Astrocyte (in vitro differentiated cells and primary cell): ENCODE results near the gene SHISA7. TPM values are rescaled to one million over a fixed set of nuclear protein-coding genes. Genes with fewer than 3 reads are reported as not detected.
"Not testable (repeated sequence)": the region's sequence is repeated elsewhere in the genome, so short reads cannot be mapped to it uniquely, and the experiment has no call there.

ENCODE experiments used
- DNase-seq: peaks from one replicate; pipeline ENCODE4 v3.0.0-alpha.2; 2010; ENCODE audit warnings: low read depth
- FAIRE-seq: peaks from 2 replicates; lab custom pipeline; 2011; peaks lifted over from hg19 to GRCh38; lab: Jason Lieb, UNC
- H2AFZ ChIP-seq: 2 replicates; pipeline ENCODE4 v1.6.0; 2012; ENCODE audit warnings: low read depth, low read length, inconsistent platforms
- H3K27ac ChIP-seq: 2 replicates; pipeline ENCODE4 v1.5.1; 2011; ENCODE audit warnings: low read depth, low read length, inconsistent platforms
- H3K27me3 ChIP-seq: 2 replicates; pipeline ENCODE4 v1.6.0; 2011; ENCODE audit warnings: low read length, inconsistent platforms; ENCODE audit not compliant: insufficient read depth
- H3K36me3 ChIP-seq: 2 replicates; pipeline ENCODE4 v1.5.1; 2011; ENCODE audit warnings: low read length, inconsistent platforms; ENCODE audit not compliant: insufficient read depth
- H3K4me1 ChIP-seq: 2 replicates; pipeline ENCODE4 v1.5.1; 2011; ENCODE audit warnings: low read length, inconsistent platforms; ENCODE audit not compliant: insufficient read depth
- H3K4me2 ChIP-seq: 2 replicates; pipeline ENCODE4 v1.6.0; 2012; ENCODE audit warnings: low read length, inconsistent platforms
- H3K4me3 ChIP-seq: 2 replicates; pipeline ENCODE4 v1.5.1; 2011; ENCODE audit warnings: low read depth, mild to moderate bottlenecking, low read length, inconsistent platforms; ENCODE audit not compliant: insufficient read depth
- H3K79me2 ChIP-seq: 2 replicates; pipeline ENCODE4 v1.6.0; 2012; ENCODE audit warnings: mild to moderate bottlenecking, low read length, inconsistent platforms; ENCODE audit not compliant: insufficient read depth
- H3K9ac ChIP-seq: 2 replicates; pipeline ENCODE4 v1.6.0; 2012; ENCODE audit warnings: mild to moderate bottlenecking, low read length, inconsistent platforms
- H3K9me3 ChIP-seq: 2 replicates; pipeline ENCODE4 v1.5.1; 2012; ENCODE audit warnings: low read depth, mild to moderate bottlenecking, low read length, inconsistent platforms; ENCODE audit not compliant: insufficient read depth
- H4K20me1 ChIP-seq: 2 replicates; pipeline ENCODE4 v1.6.0; 2012; ENCODE audit warnings: low read length, inconsistent platforms; ENCODE audit not compliant: insufficient read depth
- H3K27ac Mint-ChIP-seq: one replicate; pipeline ENCODE4 v1.8.0; 2021; ENCODE audit warnings: mild to moderate bottlenecking, mixed read lengths; ENCODE audit not compliant: unreplicated experiment
- H3K27me3 Mint-ChIP-seq: one replicate; pipeline ENCODE4 v1.8.0; 2021; ENCODE audit warnings: low read depth, mixed read lengths; ENCODE audit not compliant: unreplicated experiment
- H3K36me3 Mint-ChIP-seq: one replicate; pipeline ENCODE4 v1.8.0; 2021; ENCODE audit warnings: low read depth, mixed read lengths; ENCODE audit not compliant: unreplicated experiment
- H3K4me1 Mint-ChIP-seq: one replicate; pipeline ENCODE4 v1.8.0; 2021; ENCODE audit warnings: low read depth, mixed read lengths; ENCODE audit not compliant: unreplicated experiment
- H3K4me3 Mint-ChIP-seq: one replicate; pipeline ENCODE4 v1.8.0; 2021; ENCODE audit warnings: mild to moderate bottlenecking, moderate library complexity, mixed read lengths; ENCODE audit not compliant: unreplicated experiment
- H3K9me3 Mint-ChIP-seq: one replicate; pipeline ENCODE4 v1.8.0; 2021; ENCODE audit warnings: mild to moderate bottlenecking, mixed read lengths; ENCODE audit not compliant: unreplicated experiment
- CTCF ChIP-seq: IDR thresholded peaks from 2 replicates; pipeline ENCODE4 v1.5.1; 2011; ENCODE audit warnings: low read depth, mild to moderate bottlenecking, inconsistent platforms, low read length, moderate library complexity; ENCODE audit not compliant: insufficient read depth
- EZH2 ChIP-seq: IDR thresholded peaks from 2 replicates; pipeline ENCODE4 v1.6.1; 2012; ENCODE audit warnings: mild to moderate bottlenecking, low read length, inconsistent platforms; ENCODE audit not compliant: insufficient read depth
- total RNA-seq: library from RNA; stranded (reverse); gene quantifications from 2 replicates; pipeline ENCODE4 v1.2.1, GENCODE V29; 2021

Gene SHISA7
- total RNA-seq, 1 donor from 2014 or later = 0.09 TPM

GRCh38 chr19:55407800-55408532 is 35.1 kb downstream of the SHISA7 start:
- peaks cover 14% of the 10 kb centered on the region for H3K9me3 Mint-ChIP-seq
- DNase-seq (peak; percentile 99), FAIRE-seq (peak; percentile 54)
- peaks cover 10% of the 10 kb centered on the region for H3K27me3 Mint-ChIP-seq
- Histone ChIP-seq H3K9ac (peak overlapping the region; percentile 95), H3K36me3 (peaks cover 19% of the 10 kb centered on the region), H3K4me3 (peak overlapping the region; percentile 81), H3K27ac (peak overlapping the region; percentile 99), H3K4me1 (peaks cover 20% of the 10 kb centered on the region), H3K9me3 (no peaks in the 10 kb centered on the region), H3K4me2 (peak overlapping the region; percentile 94), H3K27me3 (no peaks in the 10 kb centered on the region), H3K79me2 (peaks cover 41% of the 10 kb centered on the region), H2AFZ (peak overlapping the region; percentile 91), H4K20me1 (peaks cover 39% of the 10 kb centered on the region)
- H3K36me3 Mint-ChIP-seq = peaks cover 21% of the 10 kb centered on the region
- peak overlapping the region; percentile 96 for H3K27ac Mint-ChIP-seq
- peak overlapping the region; percentile 87 for H3K4me3 Mint-ChIP-seq
- peaks cover 15% of the 10 kb centered on the region for H3K4me1 Mint-ChIP-seq
- TF ChIP-seq EZH2 (no peak), CTCF (no peak)

- H3K27me3 Mint-ChIP-seq, H3K27me3 ChIP-seq, FAIRE-seq, DNase-seq, H3K9me3 ChIP-seq: not testable (repeated sequence)
- Mint-ChIP-seq H3K4me3 (peak within 1 kb of the TSS; percentile 87), H3K9me3 (peaks cover 14% of the 10 kb centered on the region), H3K27ac (peak within 1 kb of the TSS; percentile 96), H3K36me3 (peaks cover 21% of the 10 kb centered on the region), H3K4me1 (peaks cover 15% of the 10 kb centered on the region)
- Histone ChIP-seq H2AFZ (peak within 1 kb of the TSS; percentile 91), H3K79me2 (peaks cover 46% of the 10 kb centered on the region), H3K4me3 (peak within 1 kb of the TSS; percentile 81), H3K36me3 (peaks cover 23% of the 10 kb centered on the region), H3K4me2 (peak within 1 kb of the TSS; percentile 94), H3K27ac (peak within 1 kb of the TSS; percentile 99), H3K9ac (peak within 1 kb of the TSS; percentile 95), H4K20me1 (peaks cover 43% of the 10 kb centered on the region), H3K4me1 (peaks cover 20% of the 10 kb centered on the region)
These were observed 35.6 kb downstream of the SHISA7 start, which contains the start of gene UBE2S for GRCh38 chr19:55407550-55407799. Gene UBE2S (minus strand): TSS chr19:55407788. CDS start chr19:55407589, 199 bp downstream.

GRCh38 chr19:55406826-55407549 is 36.1 kb downstream of the SHISA7 start:
- H3K4me3 Mint-ChIP-seq = peak overlapping the region; percentile 84
- peaks cover 25% of the 10 kb centered on the region for H3K36me3 Mint-ChIP-seq
- Histone ChIP-seq H3K4me1 (peaks cover 20% of the 10 kb centered on the region), H3K9me3 (no peaks in the 10 kb centered on the region), H3K4me3 (peak overlapping the region; percentile 81), H4K20me1 (peaks cover 48% of the 10 kb centered on the region), H2AFZ (no peak overlapping the region), H3K27ac (peak overlapping the region; percentile 99), H3K27me3 (no peaks in the 10 kb centered on the region), H3K4me2 (peak overlapping the region; percentile 94), H3K9ac (peak overlapping the region; percentile 95), H3K36me3 (peaks cover 28% of the 10 kb centered on the region), H3K79me2 (peaks cover 51% of the 10 kb centered on the region)
- no peak for FAIRE-seq
- peak overlapping the region; percentile 62 for H3K27ac Mint-ChIP-seq
- peaks cover 10% of the 10 kb centered on the region for H3K27me3 Mint-ChIP-seq
- DNase-seq = no peak
- H3K9me3 Mint-ChIP-seq = peaks cover 14% of the 10 kb centered on the region
- TF ChIP-seq CTCF (no peak), EZH2 (no peak)
- peaks cover 15% of the 10 kb centered on the region for H3K4me1 Mint-ChIP-seq
